Choroid plexus epithelial cell (primary cell): ENCODE results near the gene SEPTIN5.
"Not testable (repeated sequence)": the region's sequence is repeated elsewhere in the genome, so short reads cannot be mapped to it uniquely, and the experiment has no call there.

Experiments used
- DNase-seq: peaks from one replicate; pipeline ENCODE4 v3.0.0-alpha.2; 2010; ENCODE audit warnings: low read depth
- H3K4me3 ChIP-seq: 2 replicates; pipeline ENCODE4 v1.5.1; 2011; ENCODE audit warnings: low read depth, mild to moderate bottlenecking, control low read depth, low read length, moderate library complexity
- CTCF ChIP-seq: conservative IDR thresholded peaks from 2 replicates; pipeline ENCODE4 v1.5.1; 2011; ENCODE audit warnings: low read depth, mild to moderate bottlenecking, control low read depth, inconsistent platforms, low read length, moderate library complexity

The SEPTIN5 gene

DNA sequence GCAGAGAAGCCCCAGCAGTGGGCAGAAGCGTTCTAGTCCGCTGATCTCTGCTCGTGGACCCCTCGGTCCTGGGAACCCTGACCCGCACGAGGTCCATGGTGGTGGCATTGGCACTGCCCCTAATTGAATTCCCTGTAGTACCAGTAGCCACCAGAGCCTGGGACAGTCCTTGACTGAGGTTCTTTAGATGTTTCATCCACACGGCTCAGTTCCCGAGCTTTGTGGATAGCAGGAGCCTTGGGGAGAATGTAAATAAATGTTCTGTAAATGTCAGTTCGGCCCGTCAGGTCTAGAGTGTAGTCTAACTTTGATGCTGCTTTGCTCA is 39.4 kb upstream of the SEPTIN5 start:
- DNase-seq = no peak
- TF ChIP-seq CTCF = no peak
- no peak overlapping the region for H3K4me3 ChIP-seq

DNA sequence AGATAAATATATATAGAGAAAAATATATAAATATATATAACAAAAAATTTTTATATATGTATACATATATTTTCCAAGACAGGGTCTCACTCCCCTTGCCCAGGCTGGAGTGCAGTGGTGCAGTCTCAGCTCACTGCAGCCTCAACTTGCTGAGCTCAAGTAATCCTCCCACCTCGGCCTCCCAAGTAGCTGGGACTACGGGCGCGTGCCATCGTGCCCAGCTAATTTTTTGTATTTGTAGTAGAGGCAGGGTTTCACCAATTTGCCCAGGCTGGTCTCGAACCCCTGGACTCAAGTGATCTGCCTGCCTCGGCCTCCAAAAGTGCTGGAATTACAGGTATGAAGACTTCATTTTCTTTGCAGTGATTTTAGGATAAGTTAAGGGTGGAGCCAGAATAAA is 38.9 kb upstream of the SEPTIN5 start:
- no peak overlapping the region for H3K4me3 ChIP-seq
- no peak for DNase-seq
- no peak for TF ChIP-seq CTCF

DNA sequence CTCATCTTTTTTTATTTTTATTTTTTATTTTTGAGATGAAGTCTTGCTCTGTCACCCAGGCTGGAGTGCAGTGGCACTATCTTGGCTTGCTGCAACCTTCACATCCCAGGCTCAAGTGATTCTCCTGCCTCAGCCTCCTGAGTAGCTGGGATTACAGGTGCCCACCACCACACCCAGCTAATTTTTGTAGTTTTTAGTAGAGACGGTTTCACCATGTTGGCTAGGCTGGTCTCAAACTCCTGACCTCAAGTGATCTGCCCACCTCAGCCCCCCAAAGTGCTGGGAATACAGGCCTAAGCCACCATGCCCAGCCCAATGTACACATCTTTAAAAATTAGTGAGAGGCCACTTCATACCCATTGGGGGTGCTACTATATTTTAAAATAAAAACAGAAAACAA is 37.9 kb upstream of the SEPTIN5 start:
- H3K4me3 ChIP-seq, DNase-seq: not testable (repeated sequence)

DNA sequence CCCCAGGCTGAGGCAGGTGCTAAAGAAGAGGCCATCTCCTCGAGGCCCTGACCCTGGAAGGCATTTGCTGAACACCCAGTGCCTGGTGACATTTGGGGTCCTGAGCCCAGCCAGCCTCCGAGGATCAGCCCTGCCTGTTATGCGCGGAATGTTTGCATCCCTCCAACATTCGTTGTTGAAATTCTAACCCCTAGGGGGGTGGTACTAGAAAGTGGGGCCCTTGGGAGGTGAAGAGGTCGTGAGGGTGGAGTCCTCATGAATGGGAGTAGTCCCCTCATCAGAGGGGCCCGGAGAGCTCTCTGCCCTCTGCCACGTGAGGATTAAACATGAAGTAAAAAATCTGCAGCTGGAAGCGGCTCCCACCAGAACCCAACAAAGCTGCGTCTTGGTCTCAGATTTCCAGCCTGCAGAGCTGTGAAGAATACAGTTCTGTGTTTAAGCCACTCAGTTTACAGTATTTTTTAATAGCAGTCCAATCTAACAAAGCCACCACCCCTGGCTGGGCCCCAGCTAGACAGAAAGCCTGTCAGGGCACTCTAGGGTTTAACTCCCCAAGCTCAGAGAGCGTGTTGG is 35.3 kb upstream of the SEPTIN5 start:
- TF ChIP-seq CTCF = no peak
- H3K4me3 ChIP-seq = no peak overlapping the region
- no peak for DNase-seq

GRCh38 chr22:19679522-19680101 is 34.7 kb upstream of the SEPTIN5 start:
- DNase-seq = no peak
- TF ChIP-seq CTCF = peak; percentile 79
- no peak overlapping the region for H3K4me3 ChIP-seq

DNA sequence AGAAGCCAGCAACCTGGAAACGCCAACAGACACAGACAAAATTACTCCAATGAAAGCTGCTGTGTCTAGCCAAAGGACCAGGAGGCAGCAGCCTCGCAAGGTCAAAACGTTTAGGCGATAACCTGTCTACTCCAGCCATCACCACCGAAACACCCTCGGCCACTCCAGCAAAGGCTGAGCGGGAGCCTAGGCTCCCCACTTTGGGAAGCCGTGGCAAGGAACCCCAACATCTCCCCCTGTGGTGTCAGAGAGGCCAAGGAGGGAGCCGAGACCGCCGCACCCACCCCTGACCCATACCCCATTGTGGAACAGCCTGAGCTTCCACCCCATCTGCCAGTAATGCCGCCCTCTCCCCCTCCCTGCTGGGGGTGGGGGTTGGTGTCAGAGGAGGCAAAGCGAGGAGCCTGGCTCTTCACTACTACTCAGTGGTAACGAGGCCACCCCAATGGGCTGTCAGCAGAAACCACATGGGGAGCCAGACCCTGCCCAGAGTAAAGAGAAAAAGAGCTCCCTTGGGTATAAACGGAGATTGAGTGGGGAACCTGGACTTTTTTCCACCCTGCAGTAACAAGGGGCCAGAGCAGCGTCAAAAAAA is 33.9 kb upstream of the SEPTIN5 start:
- no peak overlapping the region for H3K4me3 ChIP-seq
- no peak for TF ChIP-seq CTCF
- no peak for DNase-seq

GRCh38 chr22:19680911-19681862 is 33.1 kb upstream of the SEPTIN5 start:
- no peak for TF ChIP-seq CTCF
- DNase-seq = no peak
- no peak overlapping the region for H3K4me3 ChIP-seq
